Measurements from ENCODE around the gene TEKTIP1. TPM values are rescaled to one million over a fixed set of nuclear protein-coding genes. Genes with fewer than 3 reads are reported as not detected.
"Not testable (repeated sequence)": the region's sequence is repeated elsewhere in the genome, so short reads cannot be mapped to it uniquely, and the experiment has no call there.

Gene TEKTIP1
- total RNA-seq, 1 donor from 2014 or later, result not detected

DNA sequence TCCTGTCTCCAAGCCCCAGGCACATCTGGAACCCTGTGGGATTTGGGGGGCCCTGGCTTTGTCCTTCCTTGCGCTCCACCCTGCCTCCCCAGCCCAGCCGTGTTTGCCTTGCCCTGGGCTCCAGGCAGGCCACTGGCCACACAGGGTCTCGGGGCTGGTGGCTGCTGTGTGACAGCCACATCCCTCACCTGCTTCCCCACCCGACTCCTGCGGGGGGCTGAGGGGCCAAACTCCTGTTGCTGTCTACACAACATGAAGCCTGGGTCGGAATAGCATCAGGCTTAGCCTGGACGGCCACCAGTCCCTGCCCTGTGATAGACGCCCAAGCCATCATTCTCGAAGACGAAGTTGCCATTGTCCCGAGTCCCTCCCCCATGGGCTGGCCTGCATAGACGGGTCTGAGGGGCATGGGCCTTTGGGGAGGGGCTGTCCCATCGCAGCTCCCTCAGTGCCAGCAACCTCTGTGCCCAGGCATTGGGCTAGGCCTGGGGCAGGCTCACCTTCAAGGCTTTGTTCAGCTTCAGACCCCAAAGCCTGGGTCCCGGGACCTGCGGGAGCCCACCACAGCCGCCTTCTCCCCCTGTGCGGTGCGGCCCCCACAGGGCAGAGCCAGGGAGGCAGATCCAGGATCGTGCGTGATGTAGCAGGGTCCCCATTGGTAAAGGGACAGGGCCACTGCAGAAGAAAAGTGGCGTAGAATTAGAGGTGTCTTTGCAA is 15.5 kb upstream of the TEKTIP1 start:
- no peak for DNase-seq (ENCODE audit: low read depth)

- no peak for DNase-seq (ENCODE audit: low read depth)
These were observed 14.7 kb upstream of the TEKTIP1 start for GRCh38 chr19:3524078-3524842.

DNA sequence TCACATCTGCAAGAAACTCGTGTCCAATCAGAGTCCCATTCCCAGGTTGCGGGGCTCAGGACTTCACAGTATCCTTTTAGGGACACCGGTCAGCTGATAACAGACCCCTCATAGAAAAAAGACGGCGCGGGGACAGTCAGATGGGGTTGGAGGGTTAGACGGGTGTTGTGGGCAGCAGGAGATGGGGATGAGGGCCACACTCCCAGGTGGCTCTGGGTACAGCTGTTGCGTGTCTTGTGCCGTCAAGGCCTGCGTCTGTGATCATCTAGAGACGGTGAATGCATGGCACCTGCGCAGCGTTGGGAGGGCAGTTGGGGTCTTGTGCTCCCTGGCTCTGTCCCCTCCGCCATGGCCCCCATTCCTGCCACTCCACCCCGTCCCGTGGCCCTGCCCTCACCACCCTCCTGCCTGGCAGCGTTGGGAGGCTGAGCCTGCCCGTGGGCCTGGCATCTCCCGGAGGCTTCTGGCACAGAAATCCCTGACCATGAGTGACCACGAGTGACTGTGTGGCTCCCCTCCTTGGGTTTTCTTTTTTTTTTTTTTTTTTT is 14.0 kb upstream of the TEKTIP1 start:
- DNase-seq (ENCODE audit: low read depth), result no peak

DNA sequence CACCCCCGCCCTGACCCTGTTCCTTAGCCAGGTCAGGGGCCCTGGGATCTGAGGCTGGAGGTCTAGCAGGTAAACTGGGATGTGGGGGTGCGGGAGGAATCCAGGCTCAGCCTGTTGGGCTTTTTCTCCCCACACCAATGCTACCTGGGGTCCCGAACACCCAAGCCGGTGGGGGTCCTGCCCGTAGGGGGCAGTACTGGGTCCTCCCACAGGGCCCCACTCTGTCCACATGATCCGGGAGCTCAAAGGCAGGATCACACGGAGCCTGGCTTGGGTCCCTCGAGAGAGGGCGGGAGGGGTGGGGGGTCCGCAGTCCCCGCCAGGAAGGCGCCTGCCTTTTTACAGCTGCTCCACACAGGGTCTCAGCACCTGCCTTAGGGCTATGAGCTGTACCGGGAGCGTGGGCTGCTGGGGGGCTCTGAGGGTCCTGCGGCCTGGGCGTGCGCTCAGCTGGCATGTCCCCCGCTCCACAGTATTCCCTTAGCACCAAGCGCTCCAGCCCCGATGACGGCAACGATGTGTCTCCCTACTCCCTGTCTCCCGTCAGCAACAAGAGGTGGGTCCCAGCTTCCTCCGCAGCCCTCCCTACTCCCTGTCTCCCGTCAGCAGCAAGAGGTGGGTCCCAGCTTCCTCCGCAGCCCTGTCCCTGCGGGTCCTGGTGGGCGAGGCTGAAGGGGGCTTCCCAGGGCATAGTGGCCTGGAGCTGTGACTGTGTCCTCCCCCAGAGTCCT is 12.3 kb upstream of the TEKTIP1 start:
- no peak for DNase-seq (ENCODE audit: low read depth)

DNA sequence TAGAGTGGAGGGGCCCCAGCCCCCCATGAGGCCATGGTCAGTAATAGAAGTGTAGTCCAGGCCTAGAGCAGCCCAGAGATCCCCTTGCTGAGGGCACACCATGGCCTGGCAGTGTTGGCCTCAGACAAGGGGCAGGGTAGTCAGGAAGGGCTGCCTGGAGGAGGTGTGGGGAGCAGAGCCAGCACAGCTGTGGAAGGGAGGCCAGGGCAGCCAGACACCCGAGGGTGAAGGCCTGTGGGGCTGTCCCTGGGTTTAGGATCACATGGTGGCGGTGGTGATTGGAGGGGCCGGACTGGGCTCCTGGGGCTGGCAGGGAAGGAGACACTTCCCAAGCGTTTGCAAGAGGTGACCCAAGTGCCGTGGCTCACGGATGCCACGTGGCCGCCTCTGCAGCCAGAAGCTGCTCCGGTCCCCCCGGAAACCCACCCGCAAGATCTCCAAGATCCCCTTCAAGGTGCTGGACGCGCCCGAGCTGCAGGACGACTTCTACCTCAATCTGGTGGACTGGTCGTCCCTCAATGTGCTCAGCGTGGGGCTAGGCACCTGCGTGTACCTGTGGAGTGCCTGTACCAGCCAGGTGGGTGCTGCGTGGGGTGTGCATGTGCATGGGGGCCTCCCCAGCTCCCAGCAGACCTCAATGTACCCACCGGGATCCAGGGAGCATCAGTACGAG is 11.6 kb upstream of the TEKTIP1 start:
- no peak for DNase-seq (ENCODE audit: low read depth)

GRCh38 chr19:3528080-3528479 is 10.9 kb upstream of the TEKTIP1 start:
- DNase-seq (ENCODE audit: low read depth), result no peak

GRCh38 chr19:3528539-3529211 is 10.3 kb upstream of the TEKTIP1 start:
- no peak for DNase-seq (ENCODE audit: low read depth)

DNA sequence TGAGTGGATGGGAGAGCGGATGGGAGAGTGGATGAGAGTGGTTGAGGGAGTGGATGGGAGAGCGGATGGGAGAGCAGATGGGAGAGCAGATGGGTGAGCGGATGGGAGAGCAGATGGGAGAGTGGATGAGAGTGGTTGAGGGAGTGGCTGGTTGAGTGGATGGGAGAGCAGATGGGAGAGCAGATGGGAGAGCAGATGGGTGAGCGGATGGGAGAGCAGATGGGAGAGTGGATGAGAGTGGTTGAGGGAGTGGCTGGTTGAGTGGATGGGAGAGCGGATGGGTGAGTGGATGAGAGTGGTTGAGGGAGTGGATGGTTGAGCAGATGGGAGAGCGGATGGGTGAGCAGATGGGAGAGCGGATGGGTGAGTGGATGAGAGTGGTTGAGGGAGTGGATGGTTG is 9.7 kb upstream of the TEKTIP1 start:
- DNase-seq (ENCODE audit: low read depth), result not testable (repeated sequence)

GRCh38 chr19:3530389-3530788 is 8.6 kb upstream of the TEKTIP1 start:
- DNase-seq (ENCODE audit: low read depth), result no peak

- no peak for DNase-seq (ENCODE audit: low read depth)
These were observed 7.3 kb upstream of the TEKTIP1 start for GRCh38 chr19:3531716-3532115.

DNA sequence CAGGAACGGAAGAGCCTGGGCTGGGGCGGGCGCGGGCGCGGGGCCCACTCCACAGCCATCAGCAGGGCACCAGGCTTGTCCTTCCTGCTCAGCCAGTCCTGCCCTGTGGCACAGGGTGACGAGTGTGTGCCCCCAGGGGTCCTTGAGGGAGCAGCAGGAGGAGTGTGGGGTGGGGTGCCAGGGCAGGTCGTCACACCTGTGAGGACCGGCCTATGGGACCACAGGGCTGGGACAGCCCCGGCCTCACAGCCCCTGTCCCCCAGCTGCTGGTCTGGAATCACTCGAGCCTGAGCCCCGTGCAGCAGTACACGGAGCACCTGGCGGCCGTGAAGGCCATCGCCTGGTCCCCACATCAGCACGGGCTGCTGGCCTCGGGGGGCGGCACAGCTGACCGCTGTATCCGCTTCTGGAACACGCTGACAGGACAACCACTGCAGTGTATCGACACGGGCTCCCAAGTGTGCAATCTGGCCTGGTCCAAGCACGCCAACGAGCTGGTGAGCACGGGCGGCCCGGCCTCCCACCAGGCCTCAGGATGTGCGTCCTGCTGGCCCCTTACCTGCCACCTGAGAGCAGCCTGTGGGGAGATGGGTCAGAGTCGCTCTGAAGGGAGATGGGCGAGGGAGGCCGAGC is 6.7 kb upstream of the TEKTIP1 start:
- DNase-seq (ENCODE audit: low read depth), result no peak

- no peak for DNase-seq (ENCODE audit: low read depth)
These were observed 5.9 kb upstream of the TEKTIP1 start for GRCh38 chr19:3533033-3533432.

- no peak for DNase-seq (ENCODE audit: low read depth)
These were observed 5.3 kb upstream of the TEKTIP1 start for GRCh38 chr19:3533563-3534216.

DNA sequence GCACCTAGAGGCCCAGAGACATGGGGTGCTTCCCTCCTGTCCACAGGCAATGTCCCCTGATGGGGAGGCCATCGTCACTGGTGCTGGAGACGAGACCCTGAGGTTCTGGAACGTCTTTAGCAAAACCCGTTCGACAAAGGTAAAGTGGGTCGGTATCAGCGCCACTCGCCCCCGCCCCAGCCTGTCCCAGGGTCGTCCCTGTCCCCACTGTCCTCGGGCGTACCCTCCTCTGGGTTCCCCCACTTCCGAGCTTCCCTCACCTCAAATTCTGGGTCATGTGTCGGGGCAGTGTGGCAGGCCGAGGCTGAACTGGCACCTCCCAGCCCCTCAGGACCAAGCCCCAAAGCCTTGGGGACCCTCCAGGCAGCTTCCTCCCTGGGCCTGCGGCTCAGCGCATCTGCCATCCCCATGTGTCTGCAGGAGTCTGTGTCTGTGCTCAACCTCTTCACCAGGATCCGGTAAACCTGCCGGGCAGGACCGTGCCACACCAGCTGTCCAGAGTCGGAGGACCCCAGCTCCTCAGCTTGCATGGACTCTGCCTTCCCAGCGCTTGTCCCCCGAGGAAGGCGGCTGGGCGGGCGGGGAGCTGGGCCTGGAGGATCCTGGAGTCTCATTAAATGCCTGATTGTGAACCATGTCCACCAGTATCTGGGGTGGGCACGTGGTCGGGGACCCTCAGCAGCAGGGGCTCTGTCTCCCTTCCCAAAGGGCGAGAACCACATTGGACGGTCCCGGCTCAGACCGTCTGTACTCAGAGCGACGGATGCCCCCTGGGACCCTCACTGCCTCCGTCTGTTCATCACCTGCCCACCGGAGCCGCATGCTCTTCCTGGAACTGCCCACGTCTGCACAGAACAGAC is 4.4 kb upstream of the TEKTIP1 start:
- no peak for DNase-seq (ENCODE audit: low read depth)

- DNase-seq (ENCODE audit: low read depth), result no peak
These were observed 3.8 kb upstream of the TEKTIP1 start for GRCh38 chr19:3535235-3535535.

DNA sequence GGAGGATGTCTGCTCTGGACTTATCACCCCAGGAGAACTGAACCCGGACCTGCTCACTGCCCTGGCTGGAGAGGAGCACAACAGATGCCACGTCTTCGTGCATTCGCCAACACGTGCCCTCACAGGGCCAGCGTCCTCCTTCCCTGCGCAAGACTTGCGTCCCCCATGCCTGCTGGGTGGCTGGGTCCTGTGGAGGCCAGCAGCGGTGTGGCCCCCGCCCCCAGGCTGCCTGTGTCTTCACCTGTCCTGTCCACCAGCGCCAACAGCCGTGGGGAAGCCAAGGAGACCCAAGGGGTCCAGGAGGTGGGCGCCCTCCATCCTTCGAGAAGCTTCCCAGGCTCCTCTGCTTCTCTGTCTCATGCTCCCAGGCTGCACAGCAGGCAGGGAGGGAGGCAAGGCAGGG is 3.4 kb upstream of the TEKTIP1 start:
- DNase-seq (ENCODE audit: low read depth), result no peak

DNA sequence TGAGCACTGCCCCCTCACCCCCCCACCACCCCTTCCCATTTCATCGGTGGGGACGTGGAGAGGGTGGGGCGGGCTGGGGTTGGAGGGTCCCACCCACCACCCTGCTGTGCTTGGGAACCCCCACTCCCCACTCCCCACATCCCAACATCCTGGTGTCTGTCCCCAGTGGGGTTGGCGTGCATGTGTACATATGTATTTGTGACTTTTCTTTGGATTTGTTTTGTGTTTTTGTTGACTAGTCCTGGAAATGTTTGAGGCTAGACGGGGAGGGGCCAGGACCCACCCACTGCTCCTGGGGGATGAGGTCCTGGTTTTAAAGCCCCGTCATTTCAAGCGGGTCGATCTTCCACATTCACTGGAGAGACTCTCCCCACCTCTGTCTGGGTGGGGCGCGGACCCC is 3.0 kb upstream of the TEKTIP1 start:
- no peak for DNase-seq (ENCODE audit: low read depth)

DNA sequence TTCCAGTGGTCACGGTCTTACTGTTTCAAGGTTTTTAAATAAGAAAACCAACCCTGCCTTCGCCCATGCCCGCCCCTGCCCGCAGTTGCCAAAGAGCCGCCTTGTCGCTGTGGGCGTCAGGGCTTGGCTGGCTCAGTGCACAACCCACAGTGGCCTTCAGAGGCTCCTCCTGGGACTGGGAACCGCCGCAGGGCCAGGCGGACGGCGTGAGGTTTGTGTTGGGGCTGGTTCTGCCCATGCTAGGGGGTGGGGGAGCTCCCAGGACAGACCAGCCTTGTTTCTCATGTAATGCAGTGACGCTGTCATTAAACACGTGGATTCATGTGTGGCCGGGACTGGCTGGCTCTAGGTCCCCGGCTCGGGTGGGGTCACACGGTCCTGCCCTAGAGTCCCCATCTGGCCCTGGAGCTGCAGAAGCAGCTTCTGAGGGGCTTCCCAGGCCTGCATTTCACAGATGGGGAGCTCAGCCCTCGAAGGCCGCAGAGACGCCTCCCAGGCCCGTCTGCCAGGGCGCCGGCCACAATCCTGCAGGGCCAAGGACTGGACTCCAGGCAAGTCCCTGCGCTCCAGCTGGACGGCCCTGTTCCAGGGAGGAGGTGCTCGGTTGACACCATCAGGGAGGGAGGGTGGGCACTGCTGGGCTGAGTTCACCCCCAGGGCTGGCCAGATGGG is 2.4 kb upstream of the TEKTIP1 start:
- no peak for DNase-seq (ENCODE audit: low read depth)

- DNase-seq (ENCODE audit: low read depth), result no peak
These were observed 1.9 kb upstream of the TEKTIP1 start for GRCh38 chr19:3537101-3537437.

Data from renal cortical epithelial cell (primary cell).